GM18951 (cell line): ENCODE results near the gene SYNJ1.

Source experiments
- POLR2A ChIP-seq: IDR thresholded peaks from 4 replicates; pipeline ENCODE4 v1.6.1; 2011; ENCODE audit warnings: mild to moderate bottlenecking; ENCODE audit not compliant: insufficient read length, insufficient read depth; ENCODE audit errors: extremely low read depth
- in situ Hi-C: fragments of 300-500 bp; cut with MboI; formaldehyde crosslinking; loops from one replicate; pipeline ENCODE4 v1.12.0; 2022; ENCODE audit warnings: low sequenced_read_pairs, mixed read lengths, inconsistent platforms; ENCODE audit not compliant: unreplicated experiment

SYNJ1 gene

DNA sequence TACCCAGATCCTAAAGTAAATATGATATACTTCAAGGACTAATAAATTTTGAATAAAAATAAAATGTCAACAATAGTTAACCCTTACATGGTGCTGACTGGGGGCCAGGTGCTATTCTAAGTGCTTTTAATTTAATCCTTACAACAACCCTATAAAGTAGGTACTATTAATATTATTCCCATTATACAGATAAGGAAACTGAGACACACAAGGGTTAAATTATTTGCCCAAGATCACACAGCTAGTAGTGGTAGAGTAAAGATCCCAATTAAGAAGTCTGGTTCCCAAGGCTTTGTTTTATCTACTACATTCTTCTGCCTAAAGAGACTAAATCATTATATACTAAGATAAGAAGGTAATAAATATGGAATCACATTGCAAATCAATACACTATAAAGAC is 34.2 kb downstream of the SYNJ1 start:
- no peak for TF ChIP-seq POLR2A
- in situ Hi-C loops = no loop called here

DNA sequence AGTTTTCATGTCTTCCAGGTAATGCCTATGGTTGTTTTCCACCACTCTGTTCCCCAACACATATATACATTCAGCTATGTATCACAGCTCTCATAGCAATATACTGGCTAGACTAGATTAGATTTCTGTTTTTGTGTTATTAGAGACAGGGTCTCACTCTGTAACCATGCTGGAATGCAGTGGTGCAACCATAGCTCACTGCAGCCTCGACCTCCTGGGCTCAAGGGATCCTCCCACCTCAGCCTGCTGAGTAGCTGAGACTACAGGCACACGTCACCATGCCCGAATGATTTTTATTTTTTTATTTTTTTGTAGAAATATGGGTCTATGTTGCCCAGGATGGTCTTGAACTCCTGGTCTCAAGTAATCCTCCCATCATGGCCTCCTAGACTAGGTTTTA is 37.7 kb downstream of the SYNJ1 start:
- TF ChIP-seq POLR2A = no peak
- in situ Hi-C loops = no loop called here

- in situ Hi-C loops = no loop called here
- no peak for TF ChIP-seq POLR2A
Measured at GRCh38 chr21:32687643-32688345, 40.0 kb downstream of the SYNJ1 start.

- in situ Hi-C loops = no loop called here
- no peak for TF ChIP-seq POLR2A
Measured at GRCh38 chr21:32682696-32683474, 44.9 kb downstream of the SYNJ1 start.

- TF ChIP-seq POLR2A = no peak
- in situ Hi-C loops = no loop called here
Measured at GRCh38 chr21:32674731-32675130, 53.1 kb downstream of the SYNJ1 start.

DNA sequence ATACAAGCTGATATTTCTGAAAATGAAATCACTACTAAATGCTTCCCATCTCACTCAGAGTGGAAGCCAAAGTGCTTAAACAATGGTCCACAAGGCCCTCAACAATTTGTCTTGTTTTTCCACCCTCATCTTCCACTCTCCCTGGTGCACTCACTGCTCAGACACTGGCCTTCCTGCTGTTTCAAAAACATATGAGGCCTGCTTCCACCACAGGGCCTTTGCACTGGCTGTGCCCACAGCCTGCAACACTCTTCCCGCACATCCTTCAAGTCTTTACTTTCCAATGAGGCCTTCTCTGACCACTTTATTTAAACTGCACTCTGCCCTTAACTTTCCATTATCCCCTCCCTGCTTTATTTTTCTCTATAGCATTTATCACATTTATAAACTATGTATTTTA is 53.8 kb downstream of the SYNJ1 start:
- in situ Hi-C loops = no loop called here
- TF ChIP-seq POLR2A = no peak

DNA sequence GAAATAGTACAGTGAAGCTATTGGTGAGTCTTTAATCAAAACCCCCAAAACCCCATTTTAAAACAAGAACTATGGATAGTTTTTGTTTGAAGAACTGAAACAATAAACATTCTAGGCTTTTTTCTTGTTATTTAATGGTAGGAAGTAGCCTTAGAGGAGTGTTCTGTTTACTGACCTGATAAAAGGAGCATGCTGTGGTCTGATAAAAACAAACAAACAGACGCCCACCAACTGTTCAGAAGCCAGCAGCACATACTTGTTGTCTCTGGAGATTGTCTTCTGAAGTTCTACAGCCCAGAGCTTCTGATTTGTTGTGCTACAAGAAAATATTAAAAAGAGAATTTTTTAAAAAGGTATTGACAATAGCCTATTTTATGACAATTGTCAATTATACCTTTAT is 61.6 kb downstream of the SYNJ1 start:
- in situ Hi-C loops = loop anchor here (10.0 kb wide), 1 partner anchor 149 kb away; a partner anchor contains a TSS

DNA sequence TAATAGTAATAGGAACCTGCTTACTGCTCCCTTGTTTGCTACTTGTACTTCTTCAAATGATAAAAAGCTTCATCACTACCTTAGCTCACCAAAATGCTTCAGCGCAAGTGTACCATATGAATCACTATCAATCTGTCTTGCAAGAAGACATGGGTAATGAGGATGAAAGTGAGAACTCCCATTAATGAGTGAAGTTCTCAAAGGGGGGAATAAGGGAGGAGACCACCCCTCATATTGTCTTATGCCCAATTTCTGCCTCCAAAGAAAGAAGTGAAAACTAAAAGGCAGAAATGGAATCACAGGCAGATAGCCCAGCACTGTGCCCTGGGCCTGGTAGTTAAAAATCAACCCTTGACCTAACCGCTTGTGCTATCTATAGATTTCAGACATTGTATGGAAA is 63.7 kb downstream of the SYNJ1 start:
- in situ Hi-C loops = loop anchor here (10.0 kb wide), 1 partner anchor 151 kb away; a partner anchor contains a TSS

More for the DNA sequence above, 61.6 kb downstream of the SYNJ1 start:
- no peak for TF ChIP-seq POLR2A

- in situ Hi-C loops = loop anchor here (10.0 kb wide), 1 partner anchor 153 kb away; a partner anchor contains a TSS
Measured at GRCh38 chr21:32661981-32662380, 65.8 kb downstream of the SYNJ1 start.

- in situ Hi-C loops = loop anchor here (10.0 kb wide), 1 partner anchor 154 kb away; a partner anchor contains a TSS
Measured at GRCh38 chr21:32661026-32661782, 66.6 kb downstream of the SYNJ1 start.

GRCh38 chr21:32658524-32658923 is 69.3 kb downstream of the SYNJ1 start:
- in situ Hi-C loops = no loop called here
- TF ChIP-seq POLR2A = no peak

DNA sequence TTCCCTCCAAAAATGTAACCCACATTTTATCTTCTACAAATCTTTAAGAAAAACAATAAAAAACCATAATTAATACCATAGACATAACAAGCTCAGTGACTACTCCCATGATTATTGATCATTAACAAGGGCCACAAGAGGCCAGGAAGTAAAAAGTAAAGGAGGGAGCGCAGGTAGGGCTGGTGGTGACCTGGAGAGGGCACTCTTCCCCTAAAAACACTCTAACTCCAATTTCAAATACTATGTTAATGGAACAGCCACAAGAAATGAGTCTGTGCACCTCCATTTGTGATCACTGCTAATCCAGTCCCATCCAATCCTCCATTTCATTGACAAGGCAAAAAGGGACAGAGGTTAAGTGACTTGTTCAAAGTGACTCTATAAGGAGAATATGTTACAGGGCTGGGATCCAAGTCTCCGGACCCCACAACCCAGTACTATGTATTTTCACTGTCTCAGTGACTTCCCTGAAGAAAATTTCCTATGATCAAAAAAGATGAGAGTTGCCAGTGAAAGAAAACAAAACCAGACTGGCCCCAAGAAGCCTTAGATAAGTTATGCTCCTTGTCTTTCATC is 74.4 kb downstream of the SYNJ1 start:
- in situ Hi-C loops = no loop called here
- no peak for TF ChIP-seq POLR2A

DNA sequence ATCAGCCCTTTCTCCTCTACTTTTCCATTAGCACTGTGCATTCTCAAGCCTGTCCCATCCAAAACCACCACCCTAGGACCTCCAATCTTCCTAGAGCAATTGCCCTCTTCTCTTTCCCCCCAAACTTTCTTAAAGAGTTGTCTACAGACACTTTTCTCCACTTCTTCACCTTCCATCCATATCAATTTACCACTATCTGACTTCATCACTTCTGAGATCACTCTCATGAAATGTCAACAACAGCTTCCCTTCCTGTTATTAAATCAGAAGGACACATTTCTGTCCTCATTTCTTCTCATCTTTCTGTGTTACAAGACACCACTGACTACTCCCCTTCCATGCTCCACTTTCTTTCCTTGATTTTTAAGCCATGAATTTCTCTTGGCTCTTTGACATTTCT is 79.6 kb downstream of the SYNJ1 start:
- TF ChIP-seq POLR2A = no peak
- in situ Hi-C loops = no loop called here
